GM12874 (cell line): ENCODE data around the gene YES1.

Experiments
- TF ChIP-seq, protein P1 (sequence below): IDR thresholded peaks from 2 replicates; pipeline ENCODE4 v1.5.1; 2011; ENCODE audit warnings: low read depth, mild to moderate bottlenecking, control low read depth, low read length, moderate library complexity; ENCODE audit not compliant: insufficient read depth

Gene YES1

DNA sequence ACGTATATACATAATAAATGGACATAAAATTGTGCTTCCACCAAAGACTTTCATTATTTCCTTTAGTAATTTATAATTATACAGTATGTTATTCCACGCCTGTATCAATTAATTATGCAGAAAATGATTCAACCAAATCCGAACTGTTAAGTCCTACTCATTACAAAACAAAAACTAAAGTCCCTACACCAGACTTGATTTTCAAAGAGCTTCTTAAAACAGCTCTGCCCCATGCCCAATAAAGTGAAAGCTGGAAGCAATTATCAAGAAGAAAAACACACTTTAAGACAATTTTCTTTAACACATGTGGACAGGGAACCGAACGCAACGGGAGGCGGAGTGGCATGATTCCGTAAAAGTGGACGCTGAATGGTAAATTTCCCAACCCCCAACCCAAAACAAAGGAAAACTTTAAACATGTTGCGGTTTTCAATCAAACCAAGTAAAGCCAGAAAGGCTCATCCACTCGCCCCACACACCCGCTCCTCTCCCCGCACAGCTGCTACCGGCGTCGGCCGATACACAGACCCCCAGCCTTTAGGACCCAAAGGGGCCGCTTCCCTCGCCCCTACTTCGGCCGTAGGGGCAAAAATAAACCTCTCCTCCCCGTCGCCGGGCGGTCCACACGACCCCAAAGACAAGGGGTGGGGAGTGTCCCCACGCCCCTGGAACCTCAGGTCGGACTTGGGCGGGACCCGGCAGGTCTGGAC, 705 bp downstream of the YES1 start:
- TF ChIP-seq, protein P1, sequence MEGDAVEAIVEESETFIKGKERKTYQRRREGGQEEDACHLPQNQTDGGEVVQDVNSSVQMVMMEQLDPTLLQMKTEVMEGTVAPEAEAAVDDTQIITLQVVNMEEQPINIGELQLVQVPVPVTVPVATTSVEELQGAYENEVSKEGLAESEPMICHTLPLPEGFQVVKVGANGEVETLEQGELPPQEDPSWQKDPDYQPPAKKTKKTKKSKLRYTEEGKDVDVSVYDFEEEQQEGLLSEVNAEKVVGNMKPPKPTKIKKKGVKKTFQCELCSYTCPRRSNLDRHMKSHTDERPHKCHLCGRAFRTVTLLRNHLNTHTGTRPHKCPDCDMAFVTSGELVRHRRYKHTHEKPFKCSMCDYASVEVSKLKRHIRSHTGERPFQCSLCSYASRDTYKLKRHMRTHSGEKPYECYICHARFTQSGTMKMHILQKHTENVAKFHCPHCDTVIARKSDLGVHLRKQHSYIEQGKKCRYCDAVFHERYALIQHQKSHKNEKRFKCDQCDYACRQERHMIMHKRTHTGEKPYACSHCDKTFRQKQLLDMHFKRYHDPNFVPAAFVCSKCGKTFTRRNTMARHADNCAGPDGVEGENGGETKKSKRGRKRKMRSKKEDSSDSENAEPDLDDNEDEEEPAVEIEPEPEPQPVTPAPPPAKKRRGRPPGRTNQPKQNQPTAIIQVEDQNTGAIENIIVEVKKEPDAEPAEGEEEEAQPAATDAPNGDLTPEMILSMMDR, result no peak

DNA sequence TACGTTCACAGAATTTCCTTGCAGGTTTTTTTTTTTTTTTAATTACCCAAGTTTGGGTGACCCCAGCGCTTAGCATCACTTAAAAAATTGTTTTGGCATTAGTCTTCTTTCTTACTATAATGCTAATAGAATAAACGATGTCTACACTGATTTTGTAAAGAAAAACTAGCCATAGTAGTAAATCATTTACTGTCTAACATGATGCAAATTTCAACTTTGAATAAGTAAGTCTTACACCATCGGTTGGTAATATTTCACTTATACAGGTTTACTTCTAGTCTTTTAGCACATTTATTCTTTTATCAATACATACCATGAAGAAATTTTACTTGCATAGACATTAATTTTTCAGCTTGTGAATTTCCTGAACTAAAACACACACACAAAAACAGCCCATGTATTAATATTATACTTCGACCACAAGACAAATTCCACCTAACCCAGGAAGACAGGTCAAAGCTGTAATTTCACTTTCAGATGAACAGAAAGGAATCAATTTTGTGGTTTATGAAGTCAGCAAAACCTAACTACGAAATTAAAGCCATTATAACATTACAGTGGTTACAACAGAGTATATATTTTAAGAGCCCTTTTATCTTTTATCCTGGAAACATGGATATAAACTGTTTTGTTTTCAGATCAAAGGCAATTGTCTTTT, 1.9 kb downstream of the YES1 start:
- TF ChIP-seq, protein P1, result no peak

DNA sequence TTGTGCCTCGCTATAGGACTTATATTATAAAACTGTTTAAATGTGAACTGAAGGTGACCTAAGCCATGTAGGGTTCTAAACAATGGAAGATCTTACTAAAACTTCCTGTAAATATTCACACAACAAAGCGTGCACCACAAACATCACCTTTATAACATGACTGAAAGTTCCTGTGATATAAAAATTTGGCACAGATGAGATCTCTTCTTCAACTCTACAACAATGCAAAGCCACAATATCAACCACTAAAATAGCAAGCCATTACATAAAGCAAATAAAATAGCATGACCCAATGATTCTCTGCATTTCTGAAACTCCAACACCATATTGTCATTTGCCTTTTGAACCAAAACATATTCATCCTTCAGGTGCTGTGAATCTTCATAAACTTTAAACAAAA, 3.5 kb downstream of the YES1 start:
- TF ChIP-seq, protein P1, result no peak

DNA sequence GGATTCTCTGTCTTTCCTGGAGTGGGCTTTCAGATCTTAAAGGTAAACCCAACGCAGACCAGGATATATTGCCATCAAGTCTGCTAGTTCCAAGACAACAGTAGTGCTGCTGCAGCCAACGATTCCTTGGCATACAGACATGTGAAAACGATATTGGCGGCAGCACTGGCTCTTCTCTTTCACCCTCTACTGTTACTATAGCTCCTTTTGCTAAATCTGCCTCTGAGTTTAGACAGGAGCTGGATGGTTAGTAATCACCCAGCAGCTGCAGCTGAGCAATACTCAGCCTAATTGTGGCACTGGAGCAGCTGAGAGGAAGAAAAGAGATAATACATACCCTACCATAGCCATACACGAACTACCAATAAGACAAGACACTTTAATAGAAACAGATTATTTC, 4.0 kb downstream of the YES1 start:
- TF ChIP-seq, protein P1, result no peak

DNA sequence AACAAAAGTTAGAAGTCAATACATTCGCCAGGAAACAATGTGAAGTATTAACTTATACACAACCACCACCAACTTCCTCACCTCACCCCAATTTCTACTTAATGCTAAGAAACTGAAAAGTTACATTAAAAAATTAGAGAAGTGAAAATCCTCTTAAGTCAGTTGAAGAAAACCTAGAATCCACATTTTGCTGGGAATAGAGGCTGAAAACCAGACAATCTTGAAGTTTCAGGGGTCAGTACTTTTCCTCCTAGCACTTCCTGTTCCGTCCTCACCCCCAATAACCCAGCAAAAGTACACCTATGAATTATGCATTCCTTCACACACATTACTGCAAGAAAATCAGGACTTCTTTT, 6.3 kb downstream of the YES1 start:
- TF ChIP-seq, protein P1, result no peak

DNA sequence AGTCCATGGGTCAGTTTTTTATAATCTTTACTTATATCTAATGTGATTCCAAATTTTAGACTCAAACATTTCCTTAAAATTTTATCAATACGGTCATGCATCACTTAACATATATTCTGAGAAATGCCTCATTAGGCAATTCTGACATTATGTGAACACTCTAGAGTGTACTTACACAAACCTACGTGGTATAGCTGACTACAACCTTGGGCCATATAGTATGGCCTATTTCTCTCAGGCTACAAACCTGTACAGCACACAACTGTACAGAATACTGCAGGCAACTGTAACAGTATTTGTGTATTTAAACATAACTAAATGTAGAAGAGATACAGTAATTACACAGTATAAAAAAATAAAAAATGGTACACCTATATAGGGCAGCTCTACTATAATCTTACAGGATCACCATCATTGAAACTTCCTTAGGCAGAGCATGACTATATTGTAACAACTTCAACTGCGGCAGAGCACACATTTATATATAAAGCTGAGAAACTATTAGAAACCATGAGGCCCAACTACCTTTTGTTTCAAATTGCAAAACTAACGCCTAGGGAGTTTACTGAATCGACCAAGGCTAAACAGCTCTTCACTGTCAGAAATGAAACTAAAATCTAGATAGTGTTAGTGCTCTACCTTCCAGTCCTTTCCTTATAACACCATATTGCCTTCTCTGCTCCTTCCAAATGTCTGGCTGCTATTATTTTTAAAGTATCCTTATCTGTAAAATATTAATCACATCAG, 6.9 kb downstream of the YES1 start:
- TF ChIP-seq, protein P1, result no peak

DNA sequence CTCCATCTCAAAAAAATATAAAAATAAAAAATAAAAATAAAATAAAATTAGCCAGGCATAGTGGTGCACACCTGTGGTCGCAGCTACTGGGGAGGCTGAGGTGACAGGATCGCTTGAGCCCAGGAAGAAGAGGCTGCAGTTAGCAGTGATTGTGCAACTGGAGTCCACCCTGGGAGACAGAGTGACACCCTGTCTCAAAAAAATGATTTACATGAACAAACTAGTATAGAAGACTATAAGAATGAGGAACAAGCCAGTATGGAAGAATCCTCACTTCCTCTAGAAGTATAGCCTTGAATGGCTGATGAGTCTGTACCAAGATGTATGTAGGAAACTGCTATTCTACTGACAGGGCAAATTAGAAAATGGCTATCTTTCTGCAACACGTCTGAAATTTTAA, 10.9 kb downstream of the YES1 start:
- TF ChIP-seq, protein P1, result no peak
